DMS53 (cell line): Measurements from ENCODE around the gene NYAP1.
A peak's percentile ranks its signal among the peaks of the same experiment; 100 is the strongest.

Experiments used
- DNase-seq: peaks from one replicate; lab custom pipeline; 2025; lab: John Stamatoyannopoulos, UW

NYAP1 gene

GRCh38 chr7:100457033-100457432, 26.7 kb upstream of the NYAP1 start:
- DNase-seq = no peak

GRCh38 chr7:100464210-100464660, 19.5 kb upstream of the NYAP1 start, which contains the start of gene SPACDR:
Gene SPACDR (minus strand): TSS chr7:100464260. CDS start chr7:100464025, 235 bp downstream.
- no peak for DNase-seq

- no peak for DNase-seq
Observed at GRCh38 chr7:100464791-100465190, 18.9 kb upstream of the NYAP1 start.

GRCh38 chr7:100465299-100465698, 18.4 kb upstream of the NYAP1 start:
- DNase-seq = no peak

GRCh38 chr7:100465702-100466311, 17.9 kb upstream of the NYAP1 start:
- DNase-seq = peak; percentile 74

GRCh38 chr7:100466653-100467605, 16.8 kb upstream of the NYAP1 start:
- no peak for DNase-seq

- no peak for DNase-seq
Observed at GRCh38 chr7:100467638-100468373, 15.9 kb upstream of the NYAP1 start.

GRCh38 chr7:100469227-100470044, 14.3 kb upstream of the NYAP1 start:
- peak; percentile 90 for DNase-seq

GRCh38 chr7:100471021-100471420, 12.7 kb upstream of the NYAP1 start:
- DNase-seq = no peak

GRCh38 chr7:100472121-100472851, 11.4 kb upstream of the NYAP1 start:
- DNase-seq = no peak

- no peak for DNase-seq
Observed at GRCh38 chr7:100472854-100473499, 10.8 kb upstream of the NYAP1 start.

- no peak for DNase-seq
Observed at GRCh38 chr7:100475549-100475948, 8.2 kb upstream of the NYAP1 start.

- DNase-seq = no peak
Observed at GRCh38 chr7:100476101-100476780, 7.5 kb upstream of the NYAP1 start.

GRCh38 chr7:100476903-100477870, 6.5 kb upstream of the NYAP1 start:
- no peak for DNase-seq

GRCh38 chr7:100477871-100478267, 5.9 kb upstream of the NYAP1 start:
- DNase-seq = no peak

GRCh38 chr7:100478958-100479660, 4.6 kb upstream of the NYAP1 start, which contains the start of gene TSC22D4:
Gene TSC22D4 (minus strand): TSS chr7:100479214. CDS start chr7:100478038, 1,176 bp downstream.
- peak; percentile 94 for DNase-seq

GRCh38 chr7:100481466-100481865, 2.3 kb upstream of the NYAP1 start:
- no peak for DNase-seq

- DNase-seq = no peak
Observed at GRCh38 chr7:100482728-100483089, 1.0 kb upstream of the NYAP1 start.
